WI38 (cell line): ENCODE data around the gene EBPL.

ENCODE experiments used
- H3K4me3 ChIP-seq: 2 replicates; pipeline ENCODE4 v1.5.1; 2011; ENCODE audit warnings: low read depth, mild to moderate bottlenecking, control low read depth, low read length
- TF ChIP-seq, protein P1 (sequence below): IDR thresholded peaks from 2 replicates; pipeline ENCODE4 v1.5.1; 2012; ENCODE audit warnings: low read depth, mild to moderate bottlenecking, control low read depth, low read length

The EBPL gene

GRCh38 chr13:49690133-49690994 is 922 bp downstream of the EBPL start:
- H3K4me3 ChIP-seq: peak overlapping the region; percentile 83
- TF ChIP-seq, protein P1, sequence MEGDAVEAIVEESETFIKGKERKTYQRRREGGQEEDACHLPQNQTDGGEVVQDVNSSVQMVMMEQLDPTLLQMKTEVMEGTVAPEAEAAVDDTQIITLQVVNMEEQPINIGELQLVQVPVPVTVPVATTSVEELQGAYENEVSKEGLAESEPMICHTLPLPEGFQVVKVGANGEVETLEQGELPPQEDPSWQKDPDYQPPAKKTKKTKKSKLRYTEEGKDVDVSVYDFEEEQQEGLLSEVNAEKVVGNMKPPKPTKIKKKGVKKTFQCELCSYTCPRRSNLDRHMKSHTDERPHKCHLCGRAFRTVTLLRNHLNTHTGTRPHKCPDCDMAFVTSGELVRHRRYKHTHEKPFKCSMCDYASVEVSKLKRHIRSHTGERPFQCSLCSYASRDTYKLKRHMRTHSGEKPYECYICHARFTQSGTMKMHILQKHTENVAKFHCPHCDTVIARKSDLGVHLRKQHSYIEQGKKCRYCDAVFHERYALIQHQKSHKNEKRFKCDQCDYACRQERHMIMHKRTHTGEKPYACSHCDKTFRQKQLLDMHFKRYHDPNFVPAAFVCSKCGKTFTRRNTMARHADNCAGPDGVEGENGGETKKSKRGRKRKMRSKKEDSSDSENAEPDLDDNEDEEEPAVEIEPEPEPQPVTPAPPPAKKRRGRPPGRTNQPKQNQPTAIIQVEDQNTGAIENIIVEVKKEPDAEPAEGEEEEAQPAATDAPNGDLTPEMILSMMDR: no peak

GRCh38 chr13:49683489-49683888 is 7.8 kb downstream of the EBPL start:
- TF ChIP-seq, protein P1: no peak
- H3K4me3 ChIP-seq: no peak overlapping the region

GRCh38 chr13:49681842-49682435 is 9.3 kb downstream of the EBPL start:
- TF ChIP-seq, protein P1: no peak
- H3K4me3 ChIP-seq: no peak overlapping the region

DNA sequence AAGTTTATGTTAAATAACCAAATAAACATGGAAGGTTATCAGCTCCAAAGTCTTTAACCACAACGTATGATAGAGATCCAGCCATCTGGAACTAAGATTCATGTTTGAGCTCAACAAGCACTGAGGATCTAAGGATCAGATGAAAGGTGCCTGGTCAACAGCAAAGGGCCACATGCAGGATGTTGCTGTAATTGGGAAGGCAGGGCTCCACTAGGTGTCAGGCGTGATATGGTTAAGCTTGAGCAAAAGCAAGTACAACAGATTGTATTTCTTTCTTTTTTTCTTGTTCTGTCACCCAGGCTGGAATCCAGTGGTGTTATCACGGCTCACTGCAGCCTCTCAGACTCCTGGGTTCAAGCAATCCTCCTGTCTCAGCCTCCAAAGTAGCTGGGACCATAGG is 12.0 kb downstream of the EBPL start:
- no peak overlapping the region for H3K4me3 ChIP-seq
- TF ChIP-seq, protein P1: no peak

DNA sequence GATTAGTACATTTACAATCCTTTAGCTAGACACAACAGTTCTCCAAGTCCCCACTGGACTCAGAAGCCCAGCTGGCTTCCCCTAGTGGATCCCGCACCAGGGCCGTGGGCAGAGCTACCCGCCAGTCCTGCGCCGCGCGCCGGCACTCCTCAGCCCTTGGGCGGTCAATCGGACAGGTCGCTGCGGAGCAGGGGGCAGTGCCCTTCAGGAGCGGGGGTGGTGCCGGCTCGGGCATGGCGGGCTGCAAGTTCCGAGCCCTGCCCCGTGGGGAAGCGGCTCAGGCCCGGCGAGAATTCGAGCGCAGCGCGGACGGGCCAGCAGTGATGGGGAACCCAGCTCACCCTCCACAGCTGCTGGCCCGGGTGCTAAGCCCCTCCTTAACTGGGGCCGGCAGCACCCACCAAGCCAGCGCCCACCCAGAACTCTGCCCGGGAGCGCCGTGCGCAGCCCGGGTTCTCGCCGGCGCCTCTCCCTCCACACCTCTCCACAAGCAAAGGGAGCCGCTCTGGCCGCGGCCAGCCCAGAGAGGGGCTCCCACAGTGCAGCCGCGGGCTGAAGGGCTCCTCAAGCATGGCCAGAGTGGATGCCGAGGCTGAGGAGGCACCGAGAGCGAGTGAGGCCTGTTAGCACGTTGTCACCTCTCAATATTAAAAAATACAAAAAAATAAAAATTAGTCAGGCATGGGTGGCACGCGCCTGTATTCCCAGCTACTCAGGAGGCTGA is 12.9 kb downstream of the EBPL start:
- H3K4me3 ChIP-seq: no peak overlapping the region
- TF ChIP-seq, protein P1: no peak

GRCh38 chr13:49676581-49677298 is 14.5 kb downstream of the EBPL start:
- H3K4me3 ChIP-seq: no peak overlapping the region
- TF ChIP-seq, protein P1: no peak
